ENCODE measurements around the gene HMGCL.
"Not testable (repeated sequence)": the region's sequence is repeated elsewhere in the genome, so short reads cannot be mapped to it uniquely, and the experiment has no call there.

HMGCL gene

DNA sequence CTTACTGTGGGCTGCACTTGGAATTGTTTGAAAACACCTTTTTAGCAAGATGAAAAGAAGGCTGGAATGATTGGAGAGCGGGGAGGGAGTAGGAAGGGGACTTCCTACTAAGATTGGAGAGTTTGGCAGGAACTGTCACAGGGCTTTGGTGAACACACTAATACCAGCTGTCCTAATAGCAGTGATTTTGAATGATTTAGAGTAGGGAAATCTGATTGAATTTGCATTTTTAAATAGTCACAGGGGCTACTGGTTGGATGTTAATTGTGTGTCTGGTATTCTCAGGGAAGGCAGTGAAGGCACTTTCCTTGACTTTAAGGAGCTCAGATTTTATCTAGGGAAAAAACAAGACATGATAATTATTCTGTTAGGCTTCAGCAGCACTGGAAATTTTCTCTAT, 2.5 kb upstream of the HMGCL start:
- WGBS (ENCODE audit: insufficient coverage, insufficient read length): no CpG with 5 or more reads among the region's 1 CpG
- Histone ChIP-seq H3K4me3 (ENCODE audit: low read length) (no peak overlapping the region), H3K36me3 (ENCODE audit: control insufficient read depth, insufficient read depth, low read length) (no peaks in the 10 kb centered on the region), H3K4me1 (ENCODE audit: control insufficient read depth, insufficient read depth, low read length) (no peaks in the 10 kb centered on the region), H3K27me3 (ENCODE audit: control insufficient read depth, insufficient read depth, low read length) (no peaks in the 10 kb centered on the region), H3K27ac (ENCODE audit: low read length) (no peak overlapping the region), H3K9me3 (ENCODE audit: control insufficient read depth, insufficient read depth, low read length) (no peaks in the 10 kb centered on the region)
- DNase-seq (ENCODE audit: low read depth, low spot score): no peak

GRCh38 chr1:23826590-23826989, 1.4 kb upstream of the HMGCL start:
- H3K9me3 ChIP-seq (ENCODE audit: control insufficient read depth, insufficient read depth, low read length); H3K4me3 ChIP-seq (ENCODE audit: low read length); DNase-seq (ENCODE audit: low read depth, low spot score); H3K27ac ChIP-seq (ENCODE audit: low read length); H3K36me3 ChIP-seq (ENCODE audit: control insufficient read depth, insufficient read depth, low read length); H3K27me3 ChIP-seq (ENCODE audit: control insufficient read depth, insufficient read depth, low read length); H3K4me1 ChIP-seq (ENCODE audit: control insufficient read depth, insufficient read depth, low read length): not testable (repeated sequence)
- no CpG with 5 or more reads among the region's 13 CpGs for WGBS (ENCODE audit: insufficient coverage, insufficient read length)

DNA sequence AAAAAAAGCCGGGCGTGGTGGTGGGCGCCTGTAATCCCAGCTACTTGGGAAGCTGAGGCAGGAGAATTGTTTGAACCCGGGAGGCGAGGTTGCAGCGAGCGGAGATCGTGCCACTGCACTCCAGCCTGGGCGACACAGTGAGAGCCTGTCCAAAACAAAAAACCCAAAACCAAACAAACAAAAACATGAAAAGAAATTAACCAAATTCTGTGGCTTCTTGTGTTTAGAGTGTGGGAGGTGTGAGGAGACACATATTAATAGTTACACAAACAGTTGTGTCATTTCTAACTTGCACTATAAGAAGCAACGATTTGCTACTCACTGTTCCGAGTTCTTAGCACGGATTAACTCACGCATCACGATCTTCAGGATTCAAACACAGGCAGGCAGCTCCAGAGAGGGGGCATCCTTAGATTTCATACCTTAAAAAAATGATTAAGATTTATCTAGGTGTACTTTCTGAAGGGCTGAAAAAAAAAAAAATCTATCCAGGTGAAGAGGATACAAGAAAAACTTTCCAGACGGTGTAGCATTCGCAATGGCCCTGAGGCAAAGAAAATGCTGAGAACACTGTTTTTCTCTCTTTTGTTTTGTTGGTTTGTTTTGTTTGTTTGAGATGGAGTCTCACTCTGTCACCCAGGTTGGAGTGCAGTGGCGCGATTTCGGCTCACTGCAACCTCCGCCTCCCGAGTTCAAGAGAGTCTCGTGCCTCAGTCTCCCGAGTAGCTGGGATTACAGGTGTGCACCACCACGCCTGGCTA, 713 bp upstream of the HMGCL start:
- DNase-seq (ENCODE audit: low read depth, low spot score): no peak
- Histone ChIP-seq H3K27ac (ENCODE audit: low read length) (no peak overlapping the region), H3K4me1 (ENCODE audit: control insufficient read depth, insufficient read depth, low read length) (no peaks in the 10 kb centered on the region), H3K4me3 (ENCODE audit: low read length) (no peak overlapping the region), H3K36me3 (ENCODE audit: control insufficient read depth, insufficient read depth, low read length) (no peaks in the 10 kb centered on the region), H3K27me3 (ENCODE audit: control insufficient read depth, insufficient read depth, low read length) (no peaks in the 10 kb centered on the region), H3K9me3 (ENCODE audit: control insufficient read depth, insufficient read depth, low read length) (no peaks in the 10 kb centered on the region)
- no CpG with 5 or more reads among the region's 24 CpGs for WGBS (ENCODE audit: insufficient coverage, insufficient read length)

- Histone ChIP-seq H3K4me3 (ENCODE audit: low read length) (peak overlapping the region; percentile 90), H3K4me1 (ENCODE audit: control insufficient read depth, insufficient read depth, low read length) (no peaks in the 10 kb centered on the region), H3K9me3 (ENCODE audit: control insufficient read depth, insufficient read depth, low read length) (no peaks in the 10 kb centered on the region), H3K27me3 (ENCODE audit: control insufficient read depth, insufficient read depth, low read length) (no peaks in the 10 kb centered on the region), H3K27ac (ENCODE audit: low read length) (no peak overlapping the region), H3K36me3 (ENCODE audit: control insufficient read depth, insufficient read depth, low read length) (no peaks in the 10 kb centered on the region)
- WGBS (ENCODE audit: insufficient coverage, insufficient read length): no CpG with 5 or more reads among the region's 8 CpGs
- no peak for DNase-seq (ENCODE audit: low read depth, low spot score)
These were observed 536 bp downstream of the HMGCL start for GRCh38 chr1:23824711-23825075.

- Histone ChIP-seq H3K4me3 (ENCODE audit: low read length) (no peak overlapping the region), H3K4me1 (ENCODE audit: control insufficient read depth, insufficient read depth, low read length) (no peaks in the 10 kb centered on the region), H3K27me3 (ENCODE audit: control insufficient read depth, insufficient read depth, low read length) (no peaks in the 10 kb centered on the region), H3K27ac (ENCODE audit: low read length) (no peak overlapping the region), H3K36me3 (ENCODE audit: control insufficient read depth, insufficient read depth, low read length) (no peaks in the 10 kb centered on the region), H3K9me3 (ENCODE audit: control insufficient read depth, insufficient read depth, low read length) (no peaks in the 10 kb centered on the region)
- WGBS (ENCODE audit: insufficient coverage, insufficient read length): no CpG with 5 or more reads among the region's 7 CpGs
- DNase-seq (ENCODE audit: low read depth, low spot score): no peak
These were observed 1.5 kb downstream of the HMGCL start for GRCh38 chr1:23823767-23824166.

DNA sequence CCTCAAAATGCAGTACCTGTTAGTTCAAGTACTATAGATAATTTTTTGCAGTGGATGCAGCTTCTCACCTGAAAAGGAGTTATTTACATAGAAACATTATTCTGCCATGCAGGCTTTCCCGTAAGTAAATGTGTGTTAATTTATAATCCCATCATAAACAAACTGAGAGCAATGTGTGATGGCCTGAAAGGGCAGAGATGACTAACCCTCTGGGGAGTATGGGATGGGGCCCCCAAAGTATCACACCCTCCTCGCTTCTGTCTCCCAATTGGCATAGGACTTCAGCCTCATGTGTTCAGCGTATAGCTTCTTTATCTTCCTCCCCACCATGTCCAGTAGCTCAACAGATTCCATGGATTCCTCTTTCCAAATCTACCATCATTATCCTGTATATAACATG, 7.6 kb downstream of the HMGCL start:
- DNase-seq (ENCODE audit: low read depth, low spot score): no peak
- Histone ChIP-seq H3K9me3 (ENCODE audit: control insufficient read depth, insufficient read depth, low read length) (no peaks in the 10 kb centered on the region), H3K4me1 (ENCODE audit: control insufficient read depth, insufficient read depth, low read length) (no peaks in the 10 kb centered on the region), H3K27ac (ENCODE audit: low read length) (no peak overlapping the region), H3K27me3 (ENCODE audit: control insufficient read depth, insufficient read depth, low read length) (no peaks in the 10 kb centered on the region), H3K4me3 (ENCODE audit: low read length) (no peak overlapping the region), H3K36me3 (ENCODE audit: control insufficient read depth, insufficient read depth, low read length) (no peaks in the 10 kb centered on the region)
- no CpG with 5 or more reads among the region's 3 CpGs for WGBS (ENCODE audit: insufficient coverage, insufficient read length)

DNA sequence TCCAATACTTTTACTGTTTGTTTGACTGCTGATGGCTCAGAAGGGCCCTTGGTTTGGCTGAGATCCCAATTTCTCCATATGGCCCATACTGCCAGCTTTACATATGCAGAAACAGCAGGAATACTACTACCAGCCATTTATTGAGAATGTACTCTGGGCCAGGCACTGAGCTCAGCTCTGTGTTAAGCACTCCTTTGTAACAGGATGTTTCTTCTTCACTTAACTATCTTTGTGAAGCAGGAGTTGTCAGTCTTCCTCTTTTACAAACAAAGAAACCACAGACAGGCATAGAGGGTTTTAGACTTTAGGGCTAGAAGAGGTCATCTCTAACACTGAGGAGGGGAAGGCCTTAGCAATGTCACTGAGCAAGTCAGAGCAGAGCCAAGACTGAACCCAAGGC, 8.3 kb downstream of the HMGCL start:
- Histone ChIP-seq H3K27ac (ENCODE audit: low read length) (no peak overlapping the region), H3K36me3 (ENCODE audit: control insufficient read depth, insufficient read depth, low read length) (no peaks in the 10 kb centered on the region), H3K9me3 (ENCODE audit: control insufficient read depth, insufficient read depth, low read length) (no peaks in the 10 kb centered on the region), H3K4me1 (ENCODE audit: control insufficient read depth, insufficient read depth, low read length) (no peaks in the 10 kb centered on the region), H3K27me3 (ENCODE audit: control insufficient read depth, insufficient read depth, low read length) (no peaks in the 10 kb centered on the region), H3K4me3 (ENCODE audit: low read length) (no peak overlapping the region)
- DNase-seq (ENCODE audit: low read depth, low spot score): no peak

DNA sequence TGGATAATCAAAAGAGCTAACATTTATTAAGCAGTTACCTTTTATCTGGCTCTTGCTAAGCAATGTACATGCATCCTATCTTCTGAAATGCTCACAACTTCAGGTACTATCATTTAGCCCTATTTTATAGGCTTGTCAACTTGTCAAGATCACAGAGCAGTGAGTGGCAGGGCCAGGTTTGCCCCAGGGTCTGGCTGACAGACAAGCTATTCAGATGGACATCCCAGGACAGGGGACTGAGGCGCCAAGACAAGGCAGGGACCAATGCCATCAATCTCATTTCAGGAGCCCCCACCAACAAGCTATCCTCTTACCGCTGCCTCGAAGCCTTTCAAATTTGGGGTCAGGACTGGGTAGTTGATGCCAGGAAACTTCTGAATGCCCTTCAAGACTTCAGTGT, 8.9 kb downstream of the HMGCL start:
- DNase-seq (ENCODE audit: low read depth, low spot score): no peak
- no peaks in the 10 kb centered on the region for H3K9me3 ChIP-seq (ENCODE audit: control insufficient read depth, insufficient read depth, low read length)
- H3K4me3 ChIP-seq (ENCODE audit: low read length): no peak overlapping the region
- H3K4me1 ChIP-seq (ENCODE audit: control insufficient read depth, insufficient read depth, low read length): no peaks in the 10 kb centered on the region
- no peak overlapping the region for H3K27ac ChIP-seq (ENCODE audit: low read length)
- WGBS (ENCODE audit: insufficient coverage, insufficient read length): no CpG with 5 or more reads among the region's 3 CpGs
- H3K36me3 ChIP-seq (ENCODE audit: control insufficient read depth, insufficient read depth, low read length): no peaks in the 10 kb centered on the region
- H3K27me3 ChIP-seq (ENCODE audit: control insufficient read depth, insufficient read depth, low read length): no peaks in the 10 kb centered on the region

- H3K4me1 ChIP-seq (ENCODE audit: control insufficient read depth, insufficient read depth, low read length): no peaks in the 10 kb centered on the region
- no peaks in the 10 kb centered on the region for H3K36me3 ChIP-seq (ENCODE audit: control insufficient read depth, insufficient read depth, low read length)
- no peak for DNase-seq (ENCODE audit: low read depth, low spot score)
- no peak overlapping the region for H3K4me3 ChIP-seq (ENCODE audit: low read length)
- no peaks in the 10 kb centered on the region for H3K9me3 ChIP-seq (ENCODE audit: control insufficient read depth, insufficient read depth, low read length)
- no CpG with 5 or more reads among the region's 4 CpGs for WGBS (ENCODE audit: insufficient coverage, insufficient read length)
- no peaks in the 10 kb centered on the region for H3K27me3 ChIP-seq (ENCODE audit: control insufficient read depth, insufficient read depth, low read length)
- H3K27ac ChIP-seq (ENCODE audit: low read length): no peak overlapping the region
These were observed 11.2 kb downstream of the HMGCL start for GRCh38 chr1:23814016-23814415.

- Histone ChIP-seq H3K36me3 (ENCODE audit: control insufficient read depth, insufficient read depth, low read length) (no peaks in the 10 kb centered on the region), H3K4me3 (ENCODE audit: low read length) (no peak overlapping the region), H3K27ac (ENCODE audit: low read length) (no peak overlapping the region), H3K27me3 (ENCODE audit: control insufficient read depth, insufficient read depth, low read length) (no peaks in the 10 kb centered on the region), H3K9me3 (ENCODE audit: control insufficient read depth, insufficient read depth, low read length) (no peaks in the 10 kb centered on the region), H3K4me1 (ENCODE audit: control insufficient read depth, insufficient read depth, low read length) (no peaks in the 10 kb centered on the region)
- DNase-seq (ENCODE audit: low read depth, low spot score): no peak
- WGBS (ENCODE audit: insufficient coverage, insufficient read length): no CpG with 5 or more reads among the region's 3 CpGs
These were observed 14.2 kb downstream of the HMGCL start for GRCh38 chr1:23810818-23811540.

DNA sequence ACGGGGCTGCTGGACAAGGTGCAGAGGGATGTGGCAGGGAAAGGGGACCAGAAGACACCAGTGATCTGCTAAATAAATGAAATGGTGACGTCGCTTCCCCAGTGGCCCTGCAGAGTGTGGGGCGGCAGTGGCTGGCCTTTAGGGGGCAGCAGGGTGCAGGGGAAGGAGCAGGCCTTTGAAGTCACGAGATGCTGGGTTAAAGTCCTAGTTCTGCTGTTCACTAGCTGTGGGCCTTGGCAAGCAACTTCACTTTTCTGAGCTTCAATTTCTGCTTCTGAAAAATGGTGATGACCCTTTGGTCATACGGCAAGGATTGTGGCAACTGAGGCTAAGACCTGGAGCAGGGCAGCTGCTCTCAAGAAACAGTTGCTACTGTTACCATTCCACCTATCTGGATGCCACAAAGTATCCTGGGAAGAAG, 15.5 kb downstream of the HMGCL start:
- H3K36me3 ChIP-seq (ENCODE audit: control insufficient read depth, insufficient read depth, low read length): no peaks in the 10 kb centered on the region
- DNase-seq (ENCODE audit: low read depth, low spot score): no peak
- H3K9me3 ChIP-seq (ENCODE audit: control insufficient read depth, insufficient read depth, low read length): no peaks in the 10 kb centered on the region
- no peaks in the 10 kb centered on the region for H3K27me3 ChIP-seq (ENCODE audit: control insufficient read depth, insufficient read depth, low read length)
- WGBS (ENCODE audit: insufficient coverage, insufficient read length): no CpG with 5 or more reads among the region's 6 CpGs
- H3K4me3 ChIP-seq (ENCODE audit: low read length): no peak overlapping the region
- no peak overlapping the region for H3K27ac ChIP-seq (ENCODE audit: low read length)
- no peaks in the 10 kb centered on the region for H3K4me1 ChIP-seq (ENCODE audit: control insufficient read depth, insufficient read depth, low read length)

Measured in iPS DF 6.9 (cell line).